Brain pericyte (primary cell): ENCODE data around the gene MIGA1.
"Not testable (repeated sequence)": the region's sequence is repeated elsewhere in the genome, so short reads cannot be mapped to it uniquely, and the experiment has no call there.

Experiments used
- DNase-seq: peaks from one replicate; pipeline ENCODE4 v3.0.0-alpha.2; 2012; ENCODE audit warnings: low read depth, low spot score

MIGA1 gene

GRCh38 chr1:77797991-77798390, 18.5 kb downstream of the MIGA1 start:
- DNase-seq = no peak

DNA sequence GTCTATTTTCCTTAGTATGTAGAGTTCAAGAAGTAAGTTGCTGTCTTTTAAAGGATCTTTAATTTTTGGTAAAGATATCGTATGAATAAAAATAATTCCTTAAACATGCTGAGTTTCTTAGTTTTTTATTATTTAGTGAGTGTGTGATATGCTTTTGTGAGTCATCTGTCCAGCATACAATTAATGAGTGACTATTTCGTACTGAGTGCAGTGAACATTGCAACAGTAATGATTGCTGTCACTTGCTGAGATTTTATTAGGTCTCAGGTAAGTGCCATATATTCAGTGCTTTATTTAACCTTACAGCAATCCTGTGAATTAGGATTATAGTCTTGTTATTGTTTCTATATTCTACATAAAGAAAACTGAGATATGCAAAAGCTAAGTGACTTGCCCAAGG, 22.6 kb downstream of the MIGA1 start:
- DNase-seq = no peak

DNA sequence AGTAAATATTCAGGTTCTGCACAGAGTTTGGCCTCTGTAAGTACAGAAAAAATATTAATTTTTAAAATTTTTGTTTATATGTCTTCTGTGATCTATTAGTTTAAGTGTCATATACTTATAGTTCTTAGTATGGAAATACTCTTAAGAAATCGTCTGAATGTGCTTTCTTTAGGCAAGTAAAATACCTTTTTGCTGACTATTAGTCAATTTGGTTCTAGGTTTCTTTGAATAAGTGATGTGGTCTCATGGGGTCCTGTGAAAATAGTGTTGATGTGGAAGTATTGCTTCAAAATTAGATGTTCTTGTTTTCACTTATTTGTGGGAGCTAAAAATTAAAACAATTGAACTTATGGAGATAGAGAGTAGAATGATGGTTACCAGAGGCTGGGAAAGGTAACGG, 23.9 kb downstream of the MIGA1 start:
- DNase-seq = no peak

DNA sequence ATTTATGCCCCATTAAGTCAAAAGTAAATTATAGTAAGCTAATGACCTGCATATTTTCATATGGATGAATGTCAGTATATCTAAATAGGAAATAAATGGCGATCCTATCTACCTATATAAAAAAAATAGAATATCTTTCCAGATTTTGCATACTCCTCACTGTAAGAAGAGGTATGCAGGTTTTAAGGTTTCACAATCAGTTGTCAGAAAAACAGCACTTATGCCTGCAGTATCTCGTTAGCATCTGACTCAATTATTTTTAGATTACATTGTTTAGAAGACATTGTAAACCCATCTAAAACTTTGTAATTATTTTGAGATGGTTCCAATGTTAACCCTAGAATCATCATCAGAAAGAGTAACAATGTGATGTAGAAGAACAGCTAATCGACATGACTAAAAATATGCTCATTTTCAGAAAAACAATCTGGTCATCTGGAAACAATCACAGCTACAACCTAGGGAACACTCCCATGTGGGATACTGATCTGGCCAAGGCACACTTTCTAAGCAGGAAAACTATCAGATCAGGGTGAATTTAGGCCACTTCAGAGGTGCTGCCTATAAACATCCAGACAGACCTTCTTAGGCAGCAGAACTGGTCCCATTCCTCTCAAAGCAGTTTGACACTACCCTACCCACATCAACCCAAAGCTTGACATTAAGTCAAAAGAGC, 30.5 kb downstream of the MIGA1 start:
- DNase-seq = not testable (repeated sequence)

DNA sequence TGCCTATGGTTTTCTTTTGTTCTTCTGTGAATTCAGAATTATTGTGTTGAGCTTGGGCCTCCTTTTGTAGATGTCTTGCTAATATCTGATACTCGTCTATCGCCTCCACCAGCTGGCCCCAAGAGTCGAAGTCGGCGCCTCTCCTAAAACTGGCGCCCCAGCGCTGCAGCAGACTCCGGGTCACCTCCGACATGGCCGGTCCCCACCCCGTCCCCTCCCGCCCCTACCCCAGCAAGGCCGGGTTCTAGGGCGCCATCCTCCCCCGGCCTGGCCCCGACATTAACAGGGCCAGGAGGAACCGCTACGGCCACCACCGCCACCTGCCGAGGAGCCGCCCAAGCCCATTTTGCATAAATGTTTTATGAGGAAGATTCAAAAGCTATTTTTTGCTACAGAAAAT, 32.1 kb downstream of the MIGA1 start:
- not testable (repeated sequence) for DNase-seq

DNA sequence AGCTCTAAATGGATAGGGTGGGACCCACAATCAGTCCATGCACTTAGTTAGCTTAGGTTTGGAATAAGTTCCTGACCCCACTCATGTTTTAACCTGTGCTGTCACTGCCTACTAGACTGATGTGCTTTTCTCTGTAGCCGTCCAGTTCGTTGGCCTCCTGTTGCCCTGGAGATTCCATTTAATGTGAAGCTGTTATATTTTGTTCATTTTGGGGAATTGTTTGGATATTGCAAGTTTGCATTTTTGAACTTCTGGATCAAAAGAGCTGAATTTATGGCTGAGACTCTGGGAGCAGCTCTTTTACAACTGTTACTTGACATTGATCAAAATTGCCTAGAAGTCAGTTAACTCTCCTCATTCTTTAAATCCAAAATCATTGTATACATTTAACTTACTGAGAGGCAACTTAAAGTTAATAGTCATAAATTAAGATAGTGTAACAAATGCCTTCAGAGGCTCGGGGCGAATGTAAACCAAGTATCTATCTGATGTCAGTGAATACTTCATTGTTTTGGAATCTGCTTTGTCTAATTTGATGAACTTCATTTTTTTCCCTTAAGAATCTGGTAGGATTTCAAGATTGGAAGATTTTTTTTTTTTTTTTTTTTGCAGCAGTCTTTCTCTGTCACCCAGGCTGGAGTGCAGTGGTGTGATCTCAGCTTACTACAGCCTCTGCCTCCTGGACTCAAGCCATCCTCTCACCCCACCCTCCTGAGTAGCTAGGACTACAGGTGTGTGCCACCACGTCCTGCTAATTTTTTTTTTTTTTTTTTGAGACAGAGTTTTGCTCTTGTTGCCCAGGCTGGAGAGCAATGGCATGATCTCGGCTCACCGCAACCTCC, 38.1 kb downstream of the MIGA1 start:
- no peak for DNase-seq

- DNase-seq = no peak
Measured at GRCh38 chr1:77820121-77820520, 40.7 kb downstream of the MIGA1 start.

DNA sequence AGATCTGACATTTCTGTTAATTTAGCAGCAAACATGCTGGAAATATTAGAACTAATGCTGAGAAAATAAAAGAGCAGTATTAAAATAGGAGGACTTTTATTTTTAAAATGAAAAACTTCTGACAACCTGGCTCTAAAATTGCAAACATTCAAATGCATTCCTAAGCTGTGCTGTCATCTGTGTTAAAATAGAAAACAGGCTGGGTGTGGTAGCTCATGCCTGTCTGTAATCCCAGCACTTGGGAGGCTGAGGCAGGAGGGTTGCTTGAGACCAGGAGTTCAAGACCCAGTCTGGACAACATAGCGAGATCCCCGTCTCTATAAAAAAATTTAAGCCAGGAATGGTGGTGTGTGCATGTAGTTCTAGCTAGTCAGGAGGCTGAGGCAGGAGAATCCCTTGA, 44.6 kb downstream of the MIGA1 start:
- no peak for DNase-seq

DNA sequence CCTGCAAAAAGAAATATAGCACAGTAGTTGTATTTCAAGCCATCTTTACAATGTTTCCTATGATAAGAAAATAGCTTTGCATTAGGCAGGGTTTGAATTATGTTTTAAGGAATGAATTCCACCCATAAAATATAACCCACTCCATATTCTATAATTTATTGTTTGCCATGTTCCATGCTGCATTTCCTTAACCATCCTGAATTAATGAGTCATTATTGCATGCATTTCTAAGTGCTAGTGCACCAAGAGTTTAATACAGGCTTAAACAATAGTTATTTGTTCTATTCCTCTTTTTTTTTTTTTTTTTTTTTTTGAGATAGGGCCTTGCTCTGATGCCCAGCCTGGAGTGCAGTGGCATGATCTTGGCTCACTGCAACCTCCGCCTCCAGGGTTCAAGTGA, 45.2 kb downstream of the MIGA1 start:
- no peak for DNase-seq

DNA sequence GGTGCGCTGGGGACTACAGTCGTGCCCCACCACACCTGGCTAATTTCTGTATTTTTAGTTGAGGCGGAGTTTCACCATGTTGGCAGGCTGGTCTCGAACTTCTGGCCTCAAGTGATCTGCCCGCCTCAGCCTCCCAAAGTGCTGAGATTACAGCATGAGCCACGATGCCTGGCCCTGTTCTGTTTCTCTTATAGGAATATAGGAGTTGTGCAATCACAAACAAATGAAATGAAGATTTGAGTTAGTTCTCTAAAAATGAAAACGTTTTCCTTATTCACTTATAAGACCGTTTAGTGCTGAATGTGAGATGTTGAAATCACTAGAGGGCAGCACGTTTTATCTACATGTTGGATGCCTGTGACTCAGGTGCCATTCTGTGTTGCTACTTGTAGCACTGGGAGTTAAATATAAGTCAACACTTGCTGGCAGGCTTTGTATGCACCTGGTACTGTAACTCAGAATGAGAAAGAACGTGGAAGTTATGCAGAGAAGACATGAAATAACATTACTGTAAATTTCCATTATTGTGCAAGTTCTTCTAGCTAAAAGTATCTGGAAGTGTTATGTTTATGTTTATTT, 45.8 kb downstream of the MIGA1 start:
- peak; percentile 37 for DNase-seq

DNA sequence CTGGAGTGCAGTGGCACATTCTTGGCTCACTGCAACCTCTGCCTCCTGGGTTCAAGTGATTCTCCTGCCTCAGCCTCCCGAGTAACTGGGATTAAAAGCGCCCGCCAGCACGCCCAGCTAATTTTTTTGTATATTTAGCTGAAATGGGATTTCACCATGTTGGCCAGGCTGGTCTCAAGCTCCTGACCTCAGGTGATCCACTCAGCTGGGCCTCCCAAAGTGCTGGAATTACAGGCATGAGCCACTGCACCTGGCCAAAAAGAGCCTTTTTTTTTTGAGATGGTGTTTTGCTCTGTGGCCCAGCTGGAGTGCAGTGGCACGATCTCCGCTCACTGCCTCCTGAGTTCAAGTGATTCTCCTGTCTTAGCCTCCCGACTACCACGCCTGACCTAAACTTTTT, 47.4 kb downstream of the MIGA1 start:
- DNase-seq = not testable (repeated sequence)

GRCh38 chr1:77828098-77828497, 48.6 kb downstream of the MIGA1 start:
- no peak for DNase-seq

DNA sequence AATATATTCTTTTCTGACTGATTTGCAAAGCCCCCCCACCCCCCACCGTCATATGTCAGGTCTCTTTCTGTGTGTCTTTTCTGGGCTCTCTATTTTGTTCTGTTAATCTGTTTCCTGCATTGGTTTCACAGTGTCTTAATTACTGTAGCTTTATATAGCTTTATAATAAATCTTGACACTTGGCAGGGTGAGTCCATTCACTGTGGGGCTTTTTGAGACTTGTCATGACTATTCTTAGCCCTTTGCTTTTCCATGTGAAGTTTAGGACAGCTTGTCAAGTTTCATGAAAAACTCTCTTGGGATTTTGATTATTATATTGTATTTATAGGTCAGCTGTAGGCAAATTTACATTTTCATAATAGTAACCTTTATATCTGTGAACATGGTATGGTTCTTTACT, 50.4 kb downstream of the MIGA1 start:
- DNase-seq = no peak

- DNase-seq = no peak
Measured at GRCh38 chr1:77830946-77831345, 51.5 kb downstream of the MIGA1 start.

- no peak for DNase-seq
Measured at GRCh38 chr1:77831566-77831965, 52.1 kb downstream of the MIGA1 start.

DNA sequence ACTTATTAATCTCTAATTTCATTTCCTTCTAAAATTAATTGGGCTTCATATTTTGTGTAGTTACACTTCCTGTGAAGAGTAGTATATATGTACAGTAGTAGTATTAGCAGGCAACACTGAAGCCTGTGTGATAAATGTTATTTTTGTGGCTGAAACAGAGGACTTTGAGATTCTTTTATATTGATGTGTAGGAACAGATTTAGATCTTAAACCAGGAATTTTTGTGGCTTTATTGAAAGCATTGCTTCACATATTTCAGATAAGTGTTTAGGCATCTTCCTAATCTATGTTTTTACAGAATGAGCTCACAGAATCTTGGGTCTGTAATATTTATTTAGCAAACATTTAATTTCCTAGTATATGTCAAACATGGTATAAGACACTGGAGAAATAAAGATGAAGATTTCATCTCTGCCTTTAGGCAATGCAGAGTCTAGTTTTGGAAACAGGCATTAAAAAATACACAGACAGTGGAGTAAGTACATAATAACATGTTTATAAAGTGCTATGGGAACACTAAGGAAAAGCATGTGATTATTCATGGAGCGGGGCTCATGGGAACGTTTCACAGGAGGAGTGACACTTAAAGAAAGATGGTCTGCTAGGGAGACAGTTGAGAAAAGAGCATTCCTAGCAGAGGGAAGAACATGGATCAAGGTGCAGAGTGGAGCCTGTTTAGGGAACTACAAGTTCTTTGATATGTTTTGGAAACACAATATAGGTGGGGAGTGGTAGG, 52.7 kb downstream of the MIGA1 start:
- peak; percentile 20 for DNase-seq

DNA sequence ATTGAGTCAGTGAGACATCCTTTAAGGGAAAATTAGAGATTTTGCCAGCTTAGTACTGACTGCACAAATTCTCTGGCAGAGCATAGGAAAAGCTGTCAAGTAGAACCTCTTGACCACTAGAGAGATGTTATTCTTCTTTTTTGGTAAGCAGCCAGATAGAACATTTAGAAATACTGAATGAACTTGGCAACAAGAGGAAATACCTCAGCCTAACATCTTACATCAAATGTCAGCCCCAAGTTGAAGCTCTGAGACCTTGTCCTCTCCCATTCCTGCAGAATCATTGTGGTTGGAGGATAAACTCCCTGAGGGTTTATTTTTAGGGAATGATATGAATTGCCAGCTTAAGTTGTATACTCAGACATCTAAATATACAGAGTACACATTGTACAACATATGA, 53.5 kb downstream of the MIGA1 start:
- peak; percentile 72 for DNase-seq

- DNase-seq = no peak
Measured at GRCh38 chr1:77833521-77834100, 54.2 kb downstream of the MIGA1 start.

DNA sequence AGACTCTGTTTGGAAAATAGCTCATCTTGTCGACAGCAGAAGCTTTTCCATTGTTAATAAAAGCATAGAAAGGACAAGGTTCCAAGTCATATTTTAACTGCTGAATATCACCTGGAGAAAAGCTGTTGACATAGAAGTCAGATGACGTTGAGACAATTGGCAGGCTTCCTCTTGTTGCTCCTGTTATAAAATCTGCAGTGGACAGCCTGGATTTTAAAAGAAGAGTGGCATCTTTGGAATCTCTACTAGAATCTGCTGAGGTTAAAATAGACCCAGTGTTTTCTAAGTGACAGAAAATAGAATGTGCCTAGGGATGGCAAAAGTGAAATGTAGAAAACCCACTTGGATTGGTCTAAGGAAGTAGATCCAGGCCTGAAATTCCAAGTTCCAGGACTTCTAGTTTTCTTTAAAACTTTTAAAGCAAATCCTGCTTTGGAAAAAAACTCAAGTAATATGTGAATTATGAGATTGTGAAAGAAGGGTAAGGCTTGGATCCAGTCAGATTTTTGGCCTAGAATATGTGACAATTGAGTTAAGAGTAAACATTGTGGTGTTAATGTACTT, 55.4 kb downstream of the MIGA1 start:
- no peak for DNase-seq

- no peak for DNase-seq
Measured at GRCh38 chr1:77841574-77841973, 62.1 kb downstream of the MIGA1 start.

DNA sequence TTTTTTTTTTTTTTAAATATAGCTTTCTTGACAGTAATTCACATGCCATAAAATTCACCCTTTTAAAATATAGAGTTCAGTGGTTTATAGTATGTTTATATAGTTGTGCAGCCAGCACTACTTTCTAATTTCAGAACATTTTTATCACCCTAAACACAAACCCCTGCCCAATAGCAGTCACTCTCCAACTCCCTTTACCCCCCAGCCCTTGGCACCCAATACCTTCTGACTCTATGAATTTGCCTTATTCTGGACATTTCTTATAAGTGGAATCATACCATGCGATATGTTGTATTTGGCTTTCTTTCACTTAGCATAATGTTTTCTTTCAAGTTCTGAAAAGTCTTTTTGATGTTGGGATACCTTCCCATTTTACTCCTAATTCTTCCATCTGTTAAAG, 66.5 kb downstream of the MIGA1 start:
- no peak for DNase-seq
